ENCODE measurements around the gene STX18.
"Not testable (repeated sequence)": the region's sequence is repeated elsewhere in the genome, so short reads cannot be mapped to it uniquely, and the experiment has no call there.

GRCh38 chr4:4465238-4465637 lies 76.6 kb downstream of the STX18 start:
- TF ChIP-seq EZH2 (IDR thresholded peaks at IDR 0.05; ENCODE audit: borderline replicate concordance, low read depth, low read length, severe bottlenecking); CTCF (IDR thresholded peaks at IDR 0.05; ENCODE audit: borderline replicate concordance, extremely low read depth, low read length, poor library complexity, severe bottlenecking): not testable (repeated sequence)

Measured in DND-41 (cell line).